Measurements from ENCODE around the gene NMD3. TPM values are rescaled to one million over a fixed set of nuclear protein-coding genes. Genes with fewer than 3 reads are reported as not detected.
A peak's percentile ranks its signal among the peaks of the same experiment; 100 is the strongest.

The NMD3 gene
- total RNA-seq, 1 donor from 2014 or later: 41.4 TPM

DNA sequence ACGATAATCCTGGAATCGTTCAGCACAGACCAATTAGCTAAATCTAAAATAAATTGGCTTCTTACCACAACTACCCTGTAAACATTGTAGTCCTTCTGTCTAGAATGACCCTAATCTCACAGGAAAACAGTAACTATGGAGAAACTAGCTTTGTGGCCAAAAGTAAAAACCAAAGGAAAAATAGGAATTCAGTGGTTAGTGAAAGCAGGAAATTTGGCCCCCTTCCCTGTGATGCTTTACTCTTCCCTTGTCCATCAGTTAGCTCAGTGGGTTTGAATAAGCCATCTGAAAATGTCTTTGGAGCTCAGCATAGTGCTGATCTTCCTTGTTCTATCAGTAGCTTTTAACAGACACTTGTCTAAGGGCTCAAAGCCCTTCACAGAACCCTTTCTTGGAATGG is 1.6 kb downstream of the NMD3 start:
- Histone ChIP-seq H3K36me3 (peaks cover 13% of the 10 kb centered on the region), H3K27ac (no peak overlapping the region), H2AFZ (replicated peaks) (no peak overlapping the region), H3K9ac (no peak overlapping the region), H3K4me3 (peak overlapping the region; percentile 85), H3K9me3 (ENCODE audit: low read depth) (no peaks in the 10 kb centered on the region), H3K4me1 (peaks cover 18% of the 10 kb centered on the region), H3K27me3 (no peaks in the 10 kb centered on the region), H3F3A (ENCODE audit: low read depth) (no peaks in the 10 kb centered on the region), H3K4me2 (peak overlapping the region; percentile 91), H4K20me1 (ENCODE audit: low read depth) (peaks cover 9% of the 10 kb centered on the region), H3K79me2 (ENCODE audit: low read depth) (peaks cover 41% of the 10 kb centered on the region)
- H3K27me3 Mint-ChIP-seq (ENCODE audit: insufficient read depth, low read depth): peaks cover 2% of the 10 kb centered on the region
- TF ChIP-seq, protein P1, sequence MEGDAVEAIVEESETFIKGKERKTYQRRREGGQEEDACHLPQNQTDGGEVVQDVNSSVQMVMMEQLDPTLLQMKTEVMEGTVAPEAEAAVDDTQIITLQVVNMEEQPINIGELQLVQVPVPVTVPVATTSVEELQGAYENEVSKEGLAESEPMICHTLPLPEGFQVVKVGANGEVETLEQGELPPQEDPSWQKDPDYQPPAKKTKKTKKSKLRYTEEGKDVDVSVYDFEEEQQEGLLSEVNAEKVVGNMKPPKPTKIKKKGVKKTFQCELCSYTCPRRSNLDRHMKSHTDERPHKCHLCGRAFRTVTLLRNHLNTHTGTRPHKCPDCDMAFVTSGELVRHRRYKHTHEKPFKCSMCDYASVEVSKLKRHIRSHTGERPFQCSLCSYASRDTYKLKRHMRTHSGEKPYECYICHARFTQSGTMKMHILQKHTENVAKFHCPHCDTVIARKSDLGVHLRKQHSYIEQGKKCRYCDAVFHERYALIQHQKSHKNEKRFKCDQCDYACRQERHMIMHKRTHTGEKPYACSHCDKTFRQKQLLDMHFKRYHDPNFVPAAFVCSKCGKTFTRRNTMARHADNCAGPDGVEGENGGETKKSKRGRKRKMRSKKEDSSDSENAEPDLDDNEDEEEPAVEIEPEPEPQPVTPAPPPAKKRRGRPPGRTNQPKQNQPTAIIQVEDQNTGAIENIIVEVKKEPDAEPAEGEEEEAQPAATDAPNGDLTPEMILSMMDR (IDR thresholded peaks at IDR 0.05): no peak
- TF ChIP-seq EZH2phosphoT487 (IDR thresholded peaks at IDR 0.05) (no peak), EZH2 (IDR thresholded peaks at IDR 0.05) (no peak)
- H3K27ac Mint-ChIP-seq: no peak overlapping the region
- DNase-seq (ENCODE audit: low spot score): no peak
- H3K9me3 Mint-ChIP-seq: peaks cover 3% of the 10 kb centered on the region
- H3K36me3 Mint-ChIP-seq: peaks cover 8% of the 10 kb centered on the region
- H3K4me3 Mint-ChIP-seq: peak overlapping the region; percentile 94
- peaks cover 24% of the 10 kb centered on the region for H3K4me1 Mint-ChIP-seq

DNA sequence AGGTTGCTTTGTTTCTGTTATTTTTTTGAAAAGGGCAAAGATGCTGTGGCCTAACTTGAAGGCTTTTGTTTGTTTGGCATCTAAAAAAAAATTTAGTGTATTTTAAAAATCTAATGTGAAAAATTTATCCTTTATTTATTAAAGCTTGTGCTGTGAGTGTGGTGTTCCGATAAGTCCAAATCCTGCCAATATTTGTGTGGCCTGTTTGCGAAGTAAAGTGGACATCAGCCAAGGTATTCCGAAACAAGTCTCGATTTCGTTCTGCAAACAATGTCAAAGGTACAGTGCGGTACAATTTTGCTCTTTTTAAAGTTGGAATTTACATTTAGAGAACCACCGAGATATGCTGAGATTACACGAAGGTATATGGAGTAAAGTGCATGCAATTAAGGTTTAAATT is 3.7 kb downstream of the NMD3 start:
- H3K79me2 ChIP-seq (ENCODE audit: low read depth): peaks cover 41% of the 10 kb centered on the region
- H3K36me3 Mint-ChIP-seq: peaks cover 8% of the 10 kb centered on the region
- no peak overlapping the region for H3K4me3 Mint-ChIP-seq
- TF ChIP-seq, protein P1 (IDR thresholded peaks at IDR 0.05): no peak
- TF ChIP-seq EZH2phosphoT487 (IDR thresholded peaks at IDR 0.05) (no peak), EZH2 (IDR thresholded peaks at IDR 0.05) (no peak)
- no peak overlapping the region for H3K27ac Mint-ChIP-seq
- H3K4me1 Mint-ChIP-seq: peaks cover 24% of the 10 kb centered on the region
- no peaks in the 10 kb centered on the region for H3K9me3 ChIP-seq (ENCODE audit: low read depth)
- H3K27me3 ChIP-seq: no peaks in the 10 kb centered on the region
- peaks cover under 1% of the 10 kb centered on the region for H3K9me3 Mint-ChIP-seq
- H3K36me3 ChIP-seq: peaks cover 21% of the 10 kb centered on the region
- peaks cover 18% of the 10 kb centered on the region for H3K4me1 ChIP-seq
- peaks cover 2% of the 10 kb centered on the region for H3K27me3 Mint-ChIP-seq (ENCODE audit: insufficient read depth, low read depth)
- H3K4me3 ChIP-seq: no peak overlapping the region
- H3K4me2 ChIP-seq: no peak overlapping the region
- peaks cover 9% of the 10 kb centered on the region for H4K20me1 ChIP-seq (ENCODE audit: low read depth)
- no peaks in the 10 kb centered on the region for H3F3A ChIP-seq (ENCODE audit: low read depth)
- H3K27ac ChIP-seq: no peak overlapping the region
- no peak overlapping the region for H2AFZ ChIP-seq (replicated peaks)
- no peak overlapping the region for H3K9ac ChIP-seq
- DNase-seq (ENCODE audit: low spot score): no peak

DNA sequence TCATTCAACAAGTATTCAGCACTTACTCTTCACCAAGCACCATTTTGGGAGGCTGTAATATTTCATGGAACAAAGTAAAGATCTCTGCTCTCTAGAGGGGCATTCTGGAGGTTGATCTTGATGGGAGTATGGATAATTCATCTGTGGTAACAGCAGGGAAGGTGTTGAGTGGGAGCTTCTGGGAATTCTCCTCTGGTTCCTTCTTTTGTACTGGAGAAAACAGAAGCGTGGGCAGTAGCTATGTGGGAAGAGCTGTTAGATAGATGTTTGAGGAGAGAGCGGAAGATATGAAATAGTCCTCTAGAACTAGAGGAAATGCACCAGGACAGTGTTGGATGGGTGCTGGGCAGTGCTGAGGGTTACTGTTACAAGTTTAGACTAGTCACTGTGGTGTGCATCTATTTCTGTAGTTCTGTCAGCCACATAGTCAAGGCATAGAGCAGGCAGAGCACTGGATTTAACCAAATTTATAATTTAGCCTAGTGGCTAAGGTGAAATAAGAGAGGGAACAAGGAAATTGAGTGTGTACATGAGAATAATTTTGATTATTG is 9.6 kb downstream of the NMD3 start:
- Histone ChIP-seq H3K79me2 (ENCODE audit: low read depth) (no peaks in the 10 kb centered on the region), H3K9ac (no peak overlapping the region), H4K20me1 (ENCODE audit: low read depth) (no peaks in the 10 kb centered on the region), H3K4me3 (no peak overlapping the region), H3K4me1 (no peaks in the 10 kb centered on the region), H2AFZ (replicated peaks) (no peak overlapping the region), H3F3A (ENCODE audit: low read depth) (no peaks in the 10 kb centered on the region), H3K36me3 (peaks cover 24% of the 10 kb centered on the region), H3K9me3 (ENCODE audit: low read depth) (no peaks in the 10 kb centered on the region), H3K27ac (no peak overlapping the region), H3K4me2 (no peak overlapping the region), H3K27me3 (no peaks in the 10 kb centered on the region)
- no peak overlapping the region for H3K4me3 Mint-ChIP-seq
- H3K27ac Mint-ChIP-seq: no peak overlapping the region
- TF ChIP-seq, protein P1 (IDR thresholded peaks at IDR 0.05): no peak
- no peak for TF ChIP-seq EZH2 (IDR thresholded peaks at IDR 0.05)
- no peak for TF ChIP-seq EZH2phosphoT487 (IDR thresholded peaks at IDR 0.05)
- H3K9me3 Mint-ChIP-seq: no peaks in the 10 kb centered on the region
- H3K36me3 Mint-ChIP-seq: peaks cover 10% of the 10 kb centered on the region
- no peak for DNase-seq (ENCODE audit: low spot score)
- no peaks in the 10 kb centered on the region for H3K27me3 Mint-ChIP-seq (ENCODE audit: insufficient read depth, low read depth)
- H3K4me1 Mint-ChIP-seq: no peaks in the 10 kb centered on the region

Data from neural progenitor cell (in vitro differentiated cells).